OCI-LY7 (cell line): Measurements from ENCODE around the gene STX16.

ENCODE experiments used
- EZH2phosphoT487 ChIP-seq: fragments of 200-600 bp; sonication (generic); IDR thresholded peaks from 2 replicates; pipeline ENCODE4 v1.6.1; 2018; ENCODE audit warnings: low read depth, borderline replicate concordance, mild to moderate bottlenecking, mixed run types, antibody characterized with exemption, low read length, moderate library complexity, mixed read lengths
- TF ChIP-seq, protein P1 (sequence below): fragments of 200-600 bp; sonication (generic); conservative IDR thresholded peaks from 2 replicates; pipeline ENCODE4 v1.5.1; 2014; ENCODE audit warnings: mild to moderate bottlenecking, antibody characterized with exemption, low read length, moderate library complexity, mixed read lengths

- TF ChIP-seq, protein P1, sequence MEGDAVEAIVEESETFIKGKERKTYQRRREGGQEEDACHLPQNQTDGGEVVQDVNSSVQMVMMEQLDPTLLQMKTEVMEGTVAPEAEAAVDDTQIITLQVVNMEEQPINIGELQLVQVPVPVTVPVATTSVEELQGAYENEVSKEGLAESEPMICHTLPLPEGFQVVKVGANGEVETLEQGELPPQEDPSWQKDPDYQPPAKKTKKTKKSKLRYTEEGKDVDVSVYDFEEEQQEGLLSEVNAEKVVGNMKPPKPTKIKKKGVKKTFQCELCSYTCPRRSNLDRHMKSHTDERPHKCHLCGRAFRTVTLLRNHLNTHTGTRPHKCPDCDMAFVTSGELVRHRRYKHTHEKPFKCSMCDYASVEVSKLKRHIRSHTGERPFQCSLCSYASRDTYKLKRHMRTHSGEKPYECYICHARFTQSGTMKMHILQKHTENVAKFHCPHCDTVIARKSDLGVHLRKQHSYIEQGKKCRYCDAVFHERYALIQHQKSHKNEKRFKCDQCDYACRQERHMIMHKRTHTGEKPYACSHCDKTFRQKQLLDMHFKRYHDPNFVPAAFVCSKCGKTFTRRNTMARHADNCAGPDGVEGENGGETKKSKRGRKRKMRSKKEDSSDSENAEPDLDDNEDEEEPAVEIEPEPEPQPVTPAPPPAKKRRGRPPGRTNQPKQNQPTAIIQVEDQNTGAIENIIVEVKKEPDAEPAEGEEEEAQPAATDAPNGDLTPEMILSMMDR: no peak
- no peak for TF ChIP-seq EZH2phosphoT487
These were observed 3.1 kb upstream of the STX16 start for GRCh38 chr20:58647796-58648501.
